GM12872 (cell line): ENCODE data around the gene SPSB3.

ENCODE experiments used
- CTCF ChIP-seq: IDR thresholded peaks from 3 replicates; pipeline ENCODE4 v1.5.1; 2011; ENCODE audit warnings: low read depth, mild to moderate bottlenecking, low read length, moderate library complexity; ENCODE audit not compliant: insufficient read depth

The SPSB3 gene

GRCh38 chr16:1810536-1810935, 28.2 kb upstream of the SPSB3 start:
- no peak for TF ChIP-seq CTCF

GRCh38 chr16:1810106-1810505, 27.7 kb upstream of the SPSB3 start:
- TF ChIP-seq CTCF = no peak

- no peak for TF ChIP-seq CTCF
Measured at GRCh38 chr16:1809281-1809801, 27.0 kb upstream of the SPSB3 start.

- TF ChIP-seq CTCF = no peak
Measured at GRCh38 chr16:1808691-1809090, 26.3 kb upstream of the SPSB3 start.

GRCh38 chr16:1807626-1808025, 25.3 kb upstream of the SPSB3 start:
- TF ChIP-seq CTCF = no peak

GRCh38 chr16:1800701-1801100, 18.3 kb upstream of the SPSB3 start:
- TF ChIP-seq CTCF = no peak

GRCh38 chr16:1794908-1795666, 12.7 kb upstream of the SPSB3 start:
- TF ChIP-seq CTCF = no peak
